SK-N-SH (cell line): ENCODE results near the gene BUB3. TPM values are rescaled to one million over a fixed set of nuclear protein-coding genes. Genes with fewer than 3 reads are reported as not detected.

ENCODE experiments used
- CTCF ChIA-PET: fragments of 300-600, 350-600 bp; formaldehyde crosslinking; extraction: SDS; loops from one replicate; lab custom pipeline; 2021; lab: Yijun Ruan, JAX
- POLR2A ChIA-PET: fragments of 350-600 bp; sonication (Branson Sonifier 250); formaldehyde crosslinking; extraction: SDS; loops from one replicate; lab custom pipeline; 2020; ENCODE audit warnings: antibody characterized with exemption, inconsistent platforms; lab: Yijun Ruan, JAX
- DNase-seq: peaks from one replicate; pipeline ENCODE4 v3.0.0; 2012
- H2AFZ ChIP-seq: fragments of 200-600 bp; sonication (generic); 2 replicates; pipeline ENCODE4 v1.8.1; 2016; ENCODE audit warnings: antibody characterized with exemption, mild to moderate bottlenecking, low read depth
- H3F3A ChIP-seq: fragments of 200-600 bp; sonication (generic); replicated peaks from 2 replicates; pipeline ENCODE3; 2016; ENCODE audit warnings: antibody characterized with exemption, mild to moderate bottlenecking; ENCODE audit not compliant: insufficient read depth
- H3K27ac ChIP-seq, 2 experiments: fragments of 200-500 bp in 1 of 2; fragments of 200-600 bp in 1 of 2; sonication (Bioruptor generic) in 1 of 2; sonication (generic), shearing (Covaris generic) in 1 of 2; 2 replicates each; pipeline versions ENCODE4 v1.5.1 to v1.6.1; 2014 to 2016; ENCODE audit warnings: low read depth in 2 of 2, inconsistent platforms in 1 of 2, low read length in 1 of 2, mild to moderate bottlenecking in 1 of 2, mixed read lengths in 1 of 2
- H3K27me3 ChIP-seq: fragments of 200-600 bp; sonication (generic), shearing (Covaris generic); 2 replicates; pipeline ENCODE4 v1.6.1; 2016; ENCODE audit warnings: mixed run types; ENCODE audit not compliant: insufficient read depth
- H3K36me3 ChIP-seq, 2 experiments: fragments of 200-500 bp in 1 of 2; fragments of 200-600 bp in 1 of 2; sonication (Bioruptor generic) in 1 of 2; sonication (generic) in 1 of 2; replicated peaks in 1 of 2; 2 replicates each; pipeline versions ENCODE3 to v1.5.1; 2014 to 2016; ENCODE audit warnings: low read length in 1 of 2, mild to moderate bottlenecking in 1 of 2; ENCODE audit not compliant: insufficient read depth in 2 of 2, control insufficient read depth in 1 of 2
- H3K4me1 ChIP-seq, 2 experiments: fragments of 200-500 bp in 1 of 2; fragments of 200-600 bp in 1 of 2; sonication (Bioruptor generic) in 1 of 2; sonication (generic), shearing (Covaris generic) in 1 of 2; 2 replicates each; pipeline versions ENCODE4 v1.5.1 to v1.6.1; 2014 to 2016; ENCODE audit warnings: low read depth in 1 of 2, low read length in 1 of 2, mixed run types in 1 of 2; ENCODE audit not compliant: insufficient read depth in 2 of 2, control insufficient read depth in 1 of 2
- H3K4me2 ChIP-seq: fragments of 200-600 bp; sonication (generic), shearing (Covaris generic); 2 replicates; pipeline ENCODE4 v1.6.1; 2017; ENCODE audit warnings: mixed run types
- H3K4me3 ChIP-seq, 2 experiments: fragments of 200-500 bp in 1 of 2; fragments of 200-600 bp in 1 of 2; sonication (Bioruptor generic) in 1 of 2; sonication (generic), shearing (Covaris generic) in 1 of 2; 2 replicates each; pipeline versions ENCODE4 v1.5.1 to v1.8.1; 2014 to 2016; ENCODE audit warnings: low read depth in 2 of 2, inconsistent platforms in 1 of 2, low read length in 1 of 2, mild to moderate bottlenecking in 1 of 2, mixed read lengths in 1 of 2, moderate library complexity in 1 of 2
- H3K79me2 ChIP-seq: fragments of 200-600 bp; sonication (generic); 2 replicates; pipeline ENCODE4 v1.8.1; 2017; ENCODE audit warnings: mild to moderate bottlenecking; ENCODE audit not compliant: insufficient read depth
- H3K9ac ChIP-seq: fragments of 200-600 bp; sonication (generic); 2 replicates; pipeline ENCODE4 v1.6.1; 2017; ENCODE audit warnings: mixed run types
- H3K9me2 ChIP-seq: fragments of 200-600 bp; sonication (generic); 2 replicates; pipeline ENCODE4 v1.6.1; 2017; ENCODE audit warnings: mixed run types
- H3K9me3 ChIP-seq: fragments of 200-600 bp; sonication (generic); 2 replicates; pipeline ENCODE4 v1.6.1; 2017; ENCODE audit warnings: mixed run types, mild to moderate bottlenecking, moderate library complexity
- H4K20me1 ChIP-seq: fragments of 200-600 bp; sonication (generic); 2 replicates; pipeline ENCODE4 v1.6.1; 2017; ENCODE audit warnings: mild to moderate bottlenecking, mixed run types; ENCODE audit not compliant: insufficient read depth
- CHD2 ChIP-seq: fragments of 150-350 bp; IDR thresholded peaks from 2 replicates; pipeline ENCODE4 v1.6.1; 2018; ENCODE audit warnings: low read length; ENCODE audit not compliant: partially characterized antibody
- ELF1 ChIP-seq: IDR thresholded peaks from 2 replicates; pipeline ENCODE4 v1.4.0; 2012
- EZH2phosphoT487 ChIP-seq: fragments of 200-600 bp; sonication (generic); IDR thresholded peaks from 2 replicates; pipeline ENCODE4 v1.6.1; 2017; ENCODE audit warnings: low read depth, mixed run types, mild to moderate bottlenecking, antibody characterized with exemption, moderate library complexity, borderline replicate concordance
- FOXM1 ChIP-seq: IDR thresholded peaks from 2 replicates; pipeline ENCODE4 v1.4.0; 2012; ENCODE audit warnings: low read depth, mild to moderate bottlenecking
- GABPA ChIP-seq: IDR thresholded peaks from 2 replicates; pipeline ENCODE4 v1.4.0; 2012; ENCODE audit warnings: low read depth, mild to moderate bottlenecking
- JUND ChIP-seq: IDR thresholded peaks from 2 replicates; pipeline ENCODE4 v1.4.0; 2012
- MAX ChIP-seq: IDR thresholded peaks from 2 replicates; pipeline ENCODE4 v1.4.0; 2012; ENCODE audit warnings: low read depth
- NRF1 ChIP-seq: IDR thresholded peaks from 2 replicates; pipeline ENCODE4 v1.6.1; 2012; ENCODE audit warnings: low read depth, mild to moderate bottlenecking, low read length
- RCOR1 ChIP-seq: fragments of 150-350 bp; IDR thresholded peaks from 2 replicates; pipeline ENCODE4 v1.6.1; 2017; ENCODE audit warnings: antibody characterized with exemption, low read length
- RXRA ChIP-seq: IDR thresholded peaks from 2 replicates; pipeline ENCODE4 v1.4.0; 2012; ENCODE audit warnings: low read depth, mild to moderate bottlenecking, borderline replicate concordance
- TAF1 ChIP-seq: IDR thresholded peaks from 2 replicates; pipeline ENCODE4 v1.6.1; 2012; ENCODE audit warnings: low read depth, mild to moderate bottlenecking, low read length, moderate library complexity, borderline replicate concordance
- YY1 ChIP-seq: IDR thresholded peaks from 2 replicates; pipeline ENCODE4 v1.4.0; 2012; ENCODE audit warnings: low read depth, mild to moderate bottlenecking
- ZBTB33 ChIP-seq: IDR thresholded peaks from 2 replicates; pipeline ENCODE4 v1.4.0; 2012; ENCODE audit warnings: low read depth, borderline replicate concordance
- WGBS: methylation state at CpG from one replicate; pipeline ENCODE4 v1.1.6; 2017; ENCODE audit warnings: low lambda C conversion rate; 5-methylcytosine and 5-hydroxymethylcytosine counted together
- polyA plus RNA-seq, 3 experiments: library from polyadenylated mRNA; depleted of rRNA; stranded (reverse); fragments of >200 nt; gene quantifications; 2 replicates each; pipeline ENCODE4 v1.2.3, GENCODE V29; 2012
- TF ChIP-seq, protein P1 (sequence below): IDR thresholded peaks from 2 replicates; pipeline ENCODE4 v1.4.0; 2012; ENCODE audit warnings: low read depth, borderline replicate concordance

Gene BUB3
- polyA plus RNA-seq, 1 of the 3 experiments (the other 2 are of a cell fraction): 202 TPM

- H3K9ac ChIP-seq: no peak overlapping the region
- DNase-seq: peak; percentile 63
- no peaks in the 10 kb centered on the region for H3K9me2 ChIP-seq
- H2AFZ ChIP-seq: peak overlapping the region; percentile 78
- 25% methylated on average over 42 of the region's 76 CpGs for WGBS
- no peaks in the 10 kb centered on the region for H3F3A ChIP-seq
- ChIA-PET POLR2A (interaction anchor here (0.9 kb wide), 1 partner anchor 28 kb away, joined by 3 read pairs; no protein-coding TSS in a partner anchor), CTCF (interaction anchor here (1.0 to 2.8 kb wide), 6 partner anchors 10 to 412 kb away, joined by 3 to 22 read pairs (median 5); no protein-coding TSS in a partner anchor)
- H3K27ac ChIP-seq: no peak overlapping the region
- no peaks in the 10 kb centered on the region for H3K9me3 ChIP-seq
- no peaks in the 10 kb centered on the region for H4K20me1 ChIP-seq
- H3K36me3 ChIP-seq: no peaks in the 10 kb centered on the region
- peaks cover 80% of the 10 kb centered on the region for H3K27me3 ChIP-seq
- peaks cover 0 to 23% of the 10 kb centered on the region in 2 experiments; a peak in 2 of 4 replicates for H3K4me1 ChIP-seq
- H3K79me2 ChIP-seq: peaks cover 3% of the 10 kb centered on the region
- no peak for TF ChIP-seq FOXM1
- peak; percentile 19; the same call in 1 of the 2 replicates for TF ChIP-seq MAX
- TF ChIP-seq, protein P1, sequence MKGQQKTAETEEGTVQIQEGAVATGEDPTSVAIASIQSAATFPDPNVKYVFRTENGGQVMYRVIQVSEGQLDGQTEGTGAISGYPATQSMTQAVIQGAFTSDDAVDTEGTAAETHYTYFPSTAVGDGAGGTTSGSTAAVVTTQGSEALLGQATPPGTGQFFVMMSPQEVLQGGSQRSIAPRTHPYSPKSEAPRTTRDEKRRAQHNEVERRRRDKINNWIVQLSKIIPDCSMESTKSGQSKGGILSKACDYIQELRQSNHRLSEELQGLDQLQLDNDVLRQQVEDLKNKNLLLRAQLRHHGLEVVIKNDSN: no peak
- no peak for TF ChIP-seq JUND
- no peak for TF ChIP-seq CHD2
- no peak for TF ChIP-seq ELF1
- no peak for TF ChIP-seq RXRA
- TF ChIP-seq RCOR1: no peak
- no peak for TF ChIP-seq ZBTB33
- no peak for TF ChIP-seq TAF1
- no peak for TF ChIP-seq GABPA
- TF ChIP-seq EZH2phosphoT487: no peak
- peak; percentile 56 for TF ChIP-seq YY1
- 0 out of 2 replicates have a peak, but pooled peaks have one; percentile 25 for TF ChIP-seq NRF1
- TF ChIP-seq, all 33 proteins: peak for 3
- H3K4me2 ChIP-seq: peak overlapping the region; percentile 79
- peak overlapping the region; percentile 40 to 51 for H3K4me3 ChIP-seq
These were observed 4.5 kb upstream of the BUB3 start for GRCh38 chr10:123149568-123150270.
